ENCODE measurements around the gene CPZ. TPM values are rescaled to one million over a fixed set of nuclear protein-coding genes. Genes with fewer than 3 reads are reported as not detected.
A peak's percentile ranks its signal among the peaks of the same experiment; 100 is the strongest.

Gene CPZ
- total and polyA plus RNA-seq, 2 of the 4 experiments (the other 2 are of a cell fraction): 0.90 to 10.3 TPM

- no peaks in the 10 kb centered on the region; the same call in 1 of the 2 replicates for H4K20me1 ChIP-seq (ENCODE audit: insufficient read depth, low read length)
- no peak within 1 kb of the TSS for H3K23ac ChIP-seq (ENCODE audit: low read depth, low read length)
- peak; percentile 48; the same call in 1 of the 2 replicates for TF ChIP-seq MAZ (IDR thresholded peaks at IDR 0.05; ENCODE audit: borderline replicate concordance, low read depth, low read length)
- no peak for TF ChIP-seq RAD21 (IDR thresholded peaks at IDR 0.05; ENCODE audit: low read length)
- H3K9me1 ChIP-seq (ENCODE audit: insufficient read depth, low read length): no peaks in the 10 kb centered on the region
- no peak within 1 kb of the TSS for H2BK15ac ChIP-seq (ENCODE audit: low read depth, low read length)
- H3K4me3 ChIP-seq (ENCODE audit: insufficient read depth, low read depth, low read length): no peak within 1 kb of the TSS
- H3K14ac ChIP-seq (replicated peaks; ENCODE audit: low read depth, low read length): no peak within 1 kb of the TSS
- no TSS peak for BruUV-seq (replicated peaks)
- in situ Hi-C loops (cut with MboI; ENCODE audit: low sequenced_read_pairs) (no loop called here), intact Hi-C loops (cut with micrococcal nuclease) (no loop called here), dilution Hi-C loops (cut with HindIII; ENCODE audit: low sequenced_read_pairs, unreplicated experiment) (no loop called here)
- H4K8ac ChIP-seq (ENCODE audit: low read depth in 2 of 2, low read length in 2 of 2): no peak within 1 kb of the TSS
- no peaks in the 10 kb centered on the region for H3K79me1 ChIP-seq (ENCODE audit: low read depth in 1 of 2, low read length in 2 of 2)
- H3K4me2 ChIP-seq (ENCODE audit: low read depth, low read length): no peak within 1 kb of the TSS; the same call in 1 of the 2 replicates
- no peak within 1 kb of the TSS for H2BK120ac ChIP-seq (ENCODE audit: low read depth, low read length)
- no peaks in the 10 kb centered on the region; the same call in 1 of the 2 replicates for H3K9me3 ChIP-seq (ENCODE audit: control insufficient read depth, insufficient read depth, low read length)
- H3K27ac ChIP-seq (ENCODE audit: insufficient read depth, low read length): no peak within 1 kb of the TSS
- peaks cover 67% of the 10 kb centered on the region for H3K27me3 ChIP-seq (ENCODE audit: control insufficient read depth, insufficient read depth, low read length)
- DNase-seq (peak; percentile 49), ATAC-seq (ENCODE audit: low read depth) (peak; percentile 98)
- H4K5ac ChIP-seq (ENCODE audit: low read depth, low read length): no peak within 1 kb of the TSS
- WGBS, 2 experiments (ENCODE audit: extremely low coverage in 2 of 2, insufficient read length in 1 of 2): 4% methylated on average over 35 of the region's 63 CpGs; no CpG with 5 or more reads in 1 of the 2 experiments
- no peak within 1 kb of the TSS for H4K91ac ChIP-seq (ENCODE audit: insufficient read depth, low read depth, low read length)
- no peaks in the 10 kb centered on the region for H3K4me1 ChIP-seq (ENCODE audit: control insufficient read depth, insufficient read depth, low read length)
- no peak within 1 kb of the TSS for H3K18ac ChIP-seq (ENCODE audit: low read depth, low read length)
- no peak within 1 kb of the TSS for H2BK5ac ChIP-seq (ENCODE audit: low read depth, low read length, poor library complexity, severe bottlenecking)
- ChIA-PET POLR2A (ENCODE audit: unreplicated experiment) (no interaction called here), CTCF (interaction anchor here (0.6 kb wide), 1 partner anchor 1880 kb away, joined by 3 read pairs; no protein-coding TSS in a partner anchor)
- no peak within 1 kb of the TSS for H2AK9ac ChIP-seq (replicated peaks; ENCODE audit: low read depth, low read length, poor library complexity)
- H3K4ac ChIP-seq (ENCODE audit: low read depth, low read length): no peak within 1 kb of the TSS
- no peak within 1 kb of the TSS for H2BK20ac ChIP-seq (ENCODE audit: low read depth, low read length)
- no peaks in the 10 kb centered on the region for H3K36me3 ChIP-seq (ENCODE audit: control insufficient read depth, insufficient read depth, low read length)
- H3K9ac ChIP-seq (ENCODE audit: low read depth, low read length): no peak within 1 kb of the TSS
- no peak within 1 kb of the TSS for H3K56ac ChIP-seq (ENCODE audit: extremely low read depth, insufficient read depth, low read length)
- H2AFZ ChIP-seq (replicated peaks; ENCODE audit: low read length, poor library complexity): peak within 1 kb of the TSS; percentile 11
- no peak within 1 kb of the TSS for H2AK5ac ChIP-seq (ENCODE audit: low read depth, low read length)
Observed at GRCh38 chr4:8580321-8581093, 12.1 kb upstream of the CPZ start, which contains the start of gene GPR78. TSS of gene GPR78 (plus strand) at chr4:8580392. CDS start at chr4:8580983, 591 bp downstream.
